ENCODE measurements around the gene KASH5.

The KASH5 gene

DNA sequence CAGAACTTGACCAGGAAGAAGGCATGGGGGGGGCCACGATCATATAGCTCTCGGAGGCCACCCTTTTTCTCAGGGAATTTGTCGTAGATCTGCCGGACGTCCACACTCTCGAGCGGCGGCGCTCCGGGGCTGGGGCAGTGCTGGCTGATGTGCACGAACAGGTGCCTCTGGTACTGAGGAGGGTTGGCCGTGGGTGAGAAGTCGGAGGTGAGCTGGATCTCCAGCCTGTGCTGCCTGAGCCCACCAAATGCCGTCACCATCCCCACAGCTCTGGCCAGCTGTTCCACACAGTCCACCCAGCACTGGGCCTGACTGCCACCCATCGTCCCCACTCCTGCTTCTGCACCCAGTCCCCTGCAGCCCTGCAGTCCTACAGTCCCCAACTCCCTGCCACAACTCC, 40.9 kb upstream of the KASH5 start:
- Histone ChIP-seq H3K9me3 (ENCODE audit: control insufficient read depth, low read length) (no peaks in the 10 kb centered on the region), H3K27ac (no peak overlapping the region), H2AFZ (no peak overlapping the region), H3K27me3 (ENCODE audit: control insufficient read depth, insufficient read depth, low read length) (no peaks in the 10 kb centered on the region), H3K36me3 (ENCODE audit: control insufficient read depth, insufficient read depth, low read length) (no peaks in the 10 kb centered on the region), H3K4me3 (ENCODE audit: low read depth, low read length) (no peak overlapping the region), H3K9ac (no peak overlapping the region), H3K4me1 (no peaks in the 10 kb centered on the region), H3K4me2 (ENCODE audit: low read length) (no peak overlapping the region), H3K79me2 (no peaks in the 10 kb centered on the region)
- TF ChIP-seq, protein P1, sequence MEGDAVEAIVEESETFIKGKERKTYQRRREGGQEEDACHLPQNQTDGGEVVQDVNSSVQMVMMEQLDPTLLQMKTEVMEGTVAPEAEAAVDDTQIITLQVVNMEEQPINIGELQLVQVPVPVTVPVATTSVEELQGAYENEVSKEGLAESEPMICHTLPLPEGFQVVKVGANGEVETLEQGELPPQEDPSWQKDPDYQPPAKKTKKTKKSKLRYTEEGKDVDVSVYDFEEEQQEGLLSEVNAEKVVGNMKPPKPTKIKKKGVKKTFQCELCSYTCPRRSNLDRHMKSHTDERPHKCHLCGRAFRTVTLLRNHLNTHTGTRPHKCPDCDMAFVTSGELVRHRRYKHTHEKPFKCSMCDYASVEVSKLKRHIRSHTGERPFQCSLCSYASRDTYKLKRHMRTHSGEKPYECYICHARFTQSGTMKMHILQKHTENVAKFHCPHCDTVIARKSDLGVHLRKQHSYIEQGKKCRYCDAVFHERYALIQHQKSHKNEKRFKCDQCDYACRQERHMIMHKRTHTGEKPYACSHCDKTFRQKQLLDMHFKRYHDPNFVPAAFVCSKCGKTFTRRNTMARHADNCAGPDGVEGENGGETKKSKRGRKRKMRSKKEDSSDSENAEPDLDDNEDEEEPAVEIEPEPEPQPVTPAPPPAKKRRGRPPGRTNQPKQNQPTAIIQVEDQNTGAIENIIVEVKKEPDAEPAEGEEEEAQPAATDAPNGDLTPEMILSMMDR (IDR thresholded peaks at IDR 0.05) = no peak

DNA sequence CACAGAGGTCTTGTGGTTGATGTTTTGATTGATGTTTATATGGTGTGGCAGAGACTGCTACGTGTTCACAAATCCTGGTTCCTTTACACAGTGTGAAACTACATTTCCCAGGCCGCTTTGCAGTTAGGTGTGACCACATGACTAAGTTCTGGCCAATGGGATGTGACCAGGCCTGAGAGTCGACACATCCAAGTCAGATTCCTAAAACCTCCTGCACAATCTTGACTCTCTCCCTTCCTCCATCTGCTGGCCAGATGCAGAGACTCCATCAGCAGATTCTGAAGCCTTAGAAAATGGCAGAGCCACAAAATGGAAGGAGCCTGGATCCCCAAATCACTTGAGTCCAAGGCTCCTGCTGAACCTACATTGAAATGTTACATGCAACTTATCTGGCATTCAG, 40.2 kb upstream of the KASH5 start:
- Histone ChIP-seq H3K9me3 (ENCODE audit: control insufficient read depth, low read length) (no peaks in the 10 kb centered on the region), H3K9ac (no peak overlapping the region), H2AFZ (peak overlapping the region; percentile 11), H3K4me3 (ENCODE audit: low read depth, low read length) (no peak overlapping the region), H3K36me3 (ENCODE audit: control insufficient read depth, insufficient read depth, low read length) (no peaks in the 10 kb centered on the region), H3K27ac (no peak overlapping the region), H3K4me2 (ENCODE audit: low read length) (no peak overlapping the region), H3K79me2 (no peaks in the 10 kb centered on the region), H3K4me1 (no peaks in the 10 kb centered on the region), H3K27me3 (ENCODE audit: control insufficient read depth, insufficient read depth, low read length) (no peaks in the 10 kb centered on the region)
- TF ChIP-seq, protein P1 (IDR thresholded peaks at IDR 0.05) = no peak

DNA sequence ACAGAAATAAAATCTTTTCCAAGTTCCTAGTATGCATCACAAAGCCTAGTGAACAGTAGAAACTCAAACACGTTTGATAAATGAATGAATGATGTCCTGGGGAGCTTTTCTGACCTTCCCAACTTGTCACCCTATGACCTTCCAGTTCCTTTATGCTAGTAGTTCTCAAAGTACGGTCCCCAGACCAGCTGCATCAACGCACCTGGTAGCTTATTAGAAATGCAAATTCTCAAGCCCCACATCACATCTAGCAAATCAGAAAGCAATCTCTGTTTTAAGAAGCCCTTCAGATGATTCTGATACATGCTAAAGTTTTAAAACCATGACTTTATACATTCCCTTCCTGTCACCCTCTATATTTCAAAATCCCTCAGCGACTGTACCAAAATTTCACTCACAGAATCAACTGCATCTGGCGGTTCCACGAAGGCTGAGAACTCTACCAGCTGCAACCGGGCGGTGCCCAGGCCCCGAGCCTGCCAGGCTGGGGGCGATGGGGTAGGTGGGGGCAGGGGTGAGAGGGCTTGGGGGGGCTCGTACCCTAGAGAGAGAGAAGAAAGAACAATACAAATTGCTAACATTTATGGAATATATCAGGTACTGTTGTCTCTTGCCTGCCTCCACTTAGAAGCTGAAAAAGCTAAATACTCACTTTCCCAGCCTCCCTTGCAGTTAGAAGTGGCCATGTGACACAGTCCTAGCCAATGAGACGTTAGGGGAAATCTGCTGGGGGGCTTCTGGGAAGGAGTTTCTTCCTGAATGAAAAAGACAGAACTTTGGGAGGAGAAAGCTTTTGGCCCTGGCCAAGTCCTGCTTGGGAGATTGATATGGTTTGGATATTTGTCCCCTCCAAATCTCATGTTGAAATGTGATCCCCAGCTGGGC, 39.5 kb upstream of the KASH5 start:
- no peak overlapping the region for H2AFZ ChIP-seq
- H3K4me1 ChIP-seq = no peaks in the 10 kb centered on the region
- no peak overlapping the region for H3K27ac ChIP-seq
- TF ChIP-seq, protein P1 (IDR thresholded peaks at IDR 0.05) = no peak
- no peaks in the 10 kb centered on the region for H3K9me3 ChIP-seq (ENCODE audit: control insufficient read depth, low read length)
- H3K36me3 ChIP-seq (ENCODE audit: control insufficient read depth, insufficient read depth, low read length) = no peaks in the 10 kb centered on the region
- no peak overlapping the region for H3K4me3 ChIP-seq (ENCODE audit: low read depth, low read length)
- no peak overlapping the region for H3K4me2 ChIP-seq (ENCODE audit: low read length)
- H3K79me2 ChIP-seq = no peaks in the 10 kb centered on the region
- no peak overlapping the region for H3K9ac ChIP-seq
- H3K27me3 ChIP-seq (ENCODE audit: control insufficient read depth, insufficient read depth, low read length) = no peaks in the 10 kb centered on the region

DNA sequence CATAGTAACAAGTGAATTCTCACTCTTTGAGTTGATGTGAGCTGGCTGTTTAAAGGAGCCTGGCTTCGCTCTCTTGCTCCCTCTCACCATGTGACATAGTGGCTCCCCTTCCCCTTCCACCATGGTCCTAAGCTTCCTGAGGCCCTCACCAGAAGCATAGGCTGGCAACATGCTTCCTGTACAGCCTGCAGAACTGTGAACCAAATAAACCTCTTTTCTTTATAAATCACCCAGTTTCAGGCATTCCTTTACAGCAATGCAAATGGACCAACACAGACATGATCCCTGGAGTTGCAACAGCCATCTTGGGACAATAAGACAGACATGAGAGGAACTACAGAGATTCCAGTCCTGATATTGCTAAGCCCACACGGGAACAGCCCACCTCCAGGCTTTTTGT, 38.5 kb upstream of the KASH5 start:
- Histone ChIP-seq H3K79me2 (no peaks in the 10 kb centered on the region), H3K4me1 (no peaks in the 10 kb centered on the region), H3K9me3 (ENCODE audit: control insufficient read depth, low read length) (no peaks in the 10 kb centered on the region), H3K27ac (no peak overlapping the region), H3K4me2 (ENCODE audit: low read length) (no peak overlapping the region), H2AFZ (no peak overlapping the region), H3K27me3 (ENCODE audit: control insufficient read depth, insufficient read depth, low read length) (no peaks in the 10 kb centered on the region), H3K36me3 (ENCODE audit: control insufficient read depth, insufficient read depth, low read length) (no peaks in the 10 kb centered on the region), H3K4me3 (ENCODE audit: low read depth, low read length) (no peak overlapping the region), H3K9ac (no peak overlapping the region)
- TF ChIP-seq, protein P1 (IDR thresholded peaks at IDR 0.05) = no peak

DNA sequence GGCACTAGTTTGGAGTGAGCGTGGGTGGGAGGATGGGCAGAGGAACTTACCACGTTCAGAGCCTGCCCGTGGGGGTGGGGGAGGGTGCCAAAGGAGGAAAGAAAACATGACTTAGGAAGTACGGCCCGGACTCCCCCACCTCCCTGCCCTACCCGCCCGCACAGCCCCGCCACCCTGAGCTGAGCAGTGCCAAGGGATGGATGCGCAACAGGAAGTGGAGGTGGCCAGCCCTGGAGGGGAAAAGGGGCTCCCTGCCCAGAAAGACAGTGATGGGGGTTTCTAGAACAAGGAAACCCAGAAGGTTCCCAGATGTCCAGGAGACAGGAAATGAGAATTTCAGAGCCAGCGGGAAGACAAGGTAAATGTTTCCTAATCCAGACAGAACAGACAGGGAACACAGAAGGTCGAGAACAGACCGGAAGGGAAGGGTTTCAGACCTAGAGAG, 32.1 kb upstream of the KASH5 start:
- Histone ChIP-seq H3K4me1 (no peaks in the 10 kb centered on the region), H3K9ac (no peak overlapping the region), H3K27ac (peak overlapping the region; percentile 32), H3K4me3 (ENCODE audit: low read depth, low read length) (no peak overlapping the region), H2AFZ (no peak overlapping the region), H3K4me2 (ENCODE audit: low read length) (no peak overlapping the region), H3K9me3 (ENCODE audit: control insufficient read depth, low read length) (no peaks in the 10 kb centered on the region), H3K79me2 (no peaks in the 10 kb centered on the region), H3K36me3 (ENCODE audit: control insufficient read depth, insufficient read depth, low read length) (no peaks in the 10 kb centered on the region), H3K27me3 (ENCODE audit: control insufficient read depth, insufficient read depth, low read length) (no peaks in the 10 kb centered on the region)
- TF ChIP-seq, protein P1 (IDR thresholded peaks at IDR 0.05) = no peak
